TTC549 (cell line): ENCODE data around the gene PCOLCE2.
"Not testable (repeated sequence)": the region's sequence is repeated elsewhere in the genome, so short reads cannot be mapped to it uniquely, and the experiment has no call there.

Experiments
- FAIRE-seq: peaks from 2 replicates; lab custom pipeline; 2012; peaks lifted over from hg19 to GRCh38; lab: Jason Lieb, UNC

PCOLCE2 gene

DNA sequence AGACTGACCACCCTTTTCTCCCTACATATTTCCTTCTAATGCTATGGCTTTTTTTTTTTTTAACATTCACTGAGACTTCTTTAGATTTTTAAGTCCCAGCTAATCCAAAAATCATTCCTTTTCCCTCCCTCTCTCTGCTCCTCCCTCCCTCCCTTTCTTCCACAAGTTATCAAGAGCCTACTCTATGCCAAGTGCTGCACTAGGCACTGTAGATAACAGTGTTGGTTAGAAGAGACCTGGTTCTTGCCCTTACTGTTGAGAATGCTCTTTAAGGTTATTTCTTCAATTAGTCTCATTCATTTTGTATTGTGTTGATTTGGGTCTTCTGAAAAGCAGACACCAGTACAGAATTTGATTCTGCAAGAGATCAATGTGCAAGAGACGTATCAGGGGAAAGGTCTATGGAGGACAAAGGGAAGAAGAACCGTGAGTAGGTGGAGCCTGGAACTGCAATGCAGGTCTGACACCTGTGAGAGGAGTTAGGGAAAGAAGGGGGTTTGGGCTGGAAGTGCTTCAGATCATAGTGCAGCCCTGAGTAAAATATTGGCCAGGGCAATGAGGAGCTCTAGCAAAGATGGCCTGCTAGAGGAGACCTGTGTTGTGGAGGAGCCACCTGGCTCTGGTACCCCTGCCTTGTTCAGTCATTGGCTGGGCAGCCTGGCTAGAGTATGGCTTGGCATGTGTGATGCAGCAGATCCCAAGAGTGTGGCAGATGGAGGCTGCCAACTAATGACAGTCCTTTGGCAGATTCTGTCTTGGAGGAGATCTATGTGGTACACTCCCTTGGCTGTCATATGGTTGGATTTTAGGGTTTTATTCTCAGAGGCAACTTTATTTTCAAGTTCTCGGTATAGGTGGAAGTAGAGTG, 9.7 kb upstream of the PCOLCE2 start:
- no peak for FAIRE-seq

DNA sequence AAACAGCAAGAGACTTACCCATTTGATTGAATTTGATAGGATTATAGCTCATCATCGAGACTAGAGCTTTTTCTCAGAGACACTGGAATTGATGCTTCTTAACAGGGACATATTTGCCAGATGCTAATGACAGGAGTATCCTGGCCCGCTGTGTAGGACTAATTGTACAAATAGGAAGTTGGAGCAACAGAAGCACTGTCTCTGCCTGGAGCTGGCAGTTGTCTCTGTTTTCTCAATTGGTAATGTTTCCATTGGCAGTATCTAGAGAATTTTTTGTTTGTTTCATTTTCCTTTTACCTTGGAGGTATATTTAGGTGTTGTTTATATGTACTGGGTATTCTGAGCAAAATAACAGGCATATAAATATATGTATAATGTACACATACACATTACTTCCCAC, 8.9 kb upstream of the PCOLCE2 start:
- FAIRE-seq = no peak

DNA sequence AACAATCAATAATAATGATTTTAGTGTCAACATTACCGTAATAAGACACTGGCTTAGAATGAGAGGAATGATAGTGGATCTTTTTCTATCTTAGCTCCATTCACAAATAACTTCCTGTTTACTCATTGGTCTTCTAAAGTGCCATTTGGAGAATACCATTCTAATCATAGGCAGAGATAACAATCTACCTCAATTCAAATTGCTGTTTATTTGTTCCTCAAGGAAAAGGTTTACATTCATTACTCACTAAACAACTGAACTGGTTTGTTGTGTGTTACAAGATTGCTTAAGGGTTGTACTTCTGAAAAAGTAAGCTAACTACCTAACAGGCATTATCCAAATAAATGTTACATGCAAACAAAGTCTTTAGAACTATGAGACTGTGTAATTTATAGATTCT, 8.1 kb upstream of the PCOLCE2 start:
- FAIRE-seq = no peak

DNA sequence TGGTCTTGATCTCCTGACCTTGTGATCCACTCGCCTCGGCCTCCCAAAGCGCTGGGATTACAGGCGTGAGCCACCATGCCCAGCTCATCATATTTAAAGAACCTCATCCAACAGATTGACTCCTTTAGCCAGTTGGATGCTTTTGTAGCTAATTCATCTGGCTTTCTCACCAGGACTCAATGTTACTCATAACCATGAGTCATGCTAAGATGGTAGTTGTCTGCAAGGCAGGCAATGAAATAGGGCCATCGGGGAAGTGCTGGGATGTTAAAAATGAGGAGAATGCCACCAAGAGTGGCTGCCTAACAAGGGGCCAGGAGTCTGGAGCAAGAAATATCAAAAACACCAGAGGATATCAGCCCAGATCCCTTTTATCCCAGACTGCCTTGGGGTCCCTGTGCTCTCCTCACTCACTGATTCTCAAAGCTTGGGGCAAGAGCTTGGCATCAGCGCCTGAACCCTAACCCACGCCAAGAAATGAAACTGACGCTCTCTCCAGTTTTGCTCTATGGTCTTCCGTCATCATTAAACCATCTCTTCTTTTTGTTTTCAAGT, 7.4 kb upstream of the PCOLCE2 start:
- no peak for FAIRE-seq

DNA sequence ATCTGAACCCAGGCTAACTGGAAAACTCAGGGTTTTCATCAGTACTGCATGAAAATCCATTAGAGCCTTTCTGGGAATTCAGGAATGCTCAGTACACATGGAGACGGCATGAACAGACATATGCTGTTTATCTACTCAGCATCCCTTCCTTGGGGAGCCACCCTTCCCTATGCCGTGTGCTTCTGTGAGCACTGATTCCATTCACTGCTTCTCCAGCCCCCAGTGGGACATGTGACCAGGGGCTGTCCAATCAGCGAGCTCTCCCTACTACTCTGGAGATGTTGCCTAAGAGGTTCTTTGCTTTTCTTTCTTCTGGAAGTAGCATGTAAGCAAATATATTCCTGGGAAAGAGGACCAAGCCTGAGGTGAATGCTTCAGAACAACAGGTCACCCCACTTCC, 5.6 kb upstream of the PCOLCE2 start:
- FAIRE-seq = no peak

DNA sequence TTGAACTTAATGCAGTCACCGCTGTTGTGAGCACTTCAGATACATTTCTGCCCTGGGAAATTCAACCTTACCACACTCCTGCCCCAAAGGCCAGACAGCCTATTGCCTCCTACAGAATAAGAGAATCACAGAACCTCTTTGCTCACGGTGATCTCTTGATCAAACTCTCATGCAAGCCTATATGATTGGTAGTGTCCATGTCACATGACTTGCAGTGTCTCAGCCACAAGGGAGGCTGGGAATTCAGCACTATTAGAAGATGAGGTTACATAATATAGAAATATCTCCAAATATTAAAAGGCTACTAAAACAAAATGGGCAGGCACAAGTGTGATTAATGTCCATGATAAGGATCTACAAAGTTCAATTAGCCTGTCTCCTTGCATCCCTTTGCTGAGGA, 3.8 kb upstream of the PCOLCE2 start:
- FAIRE-seq = no peak

DNA sequence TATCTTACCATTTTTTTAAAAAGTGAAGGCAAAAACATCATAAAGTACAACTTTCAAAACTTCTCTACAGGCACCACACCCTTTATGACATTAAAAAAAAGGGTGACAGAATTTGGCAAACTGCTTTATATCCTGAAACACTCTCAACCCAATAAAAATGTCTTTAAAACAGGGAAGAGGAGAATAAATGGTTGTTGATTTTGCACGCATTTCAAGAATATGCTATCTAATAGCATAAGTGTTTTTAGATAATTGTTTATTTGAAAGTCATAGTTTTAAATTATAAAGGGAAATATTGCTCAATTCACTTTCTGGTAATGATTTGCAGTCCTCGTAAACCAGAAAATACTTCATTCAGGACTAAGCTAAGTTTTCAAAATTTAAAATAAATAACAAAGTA, 1.7 kb upstream of the PCOLCE2 start:
- FAIRE-seq = no peak

DNA sequence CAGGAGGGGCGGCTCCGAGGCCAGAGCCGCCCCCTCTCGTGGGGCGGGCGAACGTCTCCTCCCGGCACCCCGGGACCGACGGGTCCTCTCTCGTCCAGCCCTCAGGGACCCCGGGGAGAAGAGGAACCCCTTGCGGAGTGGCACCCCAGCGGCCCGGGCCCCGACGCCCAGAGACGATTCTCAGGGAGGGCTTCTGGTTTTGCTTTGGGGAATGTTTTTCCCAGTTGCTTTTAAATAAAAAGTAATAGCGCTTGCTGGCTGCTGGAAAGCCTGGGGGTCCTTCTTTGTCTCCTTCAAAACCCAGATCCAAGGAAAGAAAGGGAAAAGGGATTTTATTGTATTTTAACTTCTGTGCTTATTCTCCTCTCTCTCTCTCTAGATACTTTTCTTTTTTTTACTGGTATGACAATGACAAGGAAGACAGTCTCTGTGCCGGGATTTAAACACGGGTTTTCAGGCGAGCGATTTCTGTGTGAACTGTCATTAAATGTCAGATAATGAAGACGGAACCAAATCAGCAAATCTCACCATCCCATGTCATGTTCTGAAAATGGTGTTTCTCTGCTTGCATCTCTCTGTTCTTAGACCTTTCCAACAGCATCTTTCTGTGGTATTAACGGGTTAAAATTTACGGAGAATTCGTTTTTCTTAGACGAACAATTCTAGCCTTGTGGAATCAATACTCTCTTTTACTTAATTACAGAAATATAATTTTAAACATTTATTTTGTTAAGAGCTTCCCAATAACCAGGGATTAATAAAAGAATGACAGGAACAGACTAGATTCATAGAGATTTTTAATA, 530 bp upstream of the PCOLCE2 start:
- FAIRE-seq = no peak

DNA sequence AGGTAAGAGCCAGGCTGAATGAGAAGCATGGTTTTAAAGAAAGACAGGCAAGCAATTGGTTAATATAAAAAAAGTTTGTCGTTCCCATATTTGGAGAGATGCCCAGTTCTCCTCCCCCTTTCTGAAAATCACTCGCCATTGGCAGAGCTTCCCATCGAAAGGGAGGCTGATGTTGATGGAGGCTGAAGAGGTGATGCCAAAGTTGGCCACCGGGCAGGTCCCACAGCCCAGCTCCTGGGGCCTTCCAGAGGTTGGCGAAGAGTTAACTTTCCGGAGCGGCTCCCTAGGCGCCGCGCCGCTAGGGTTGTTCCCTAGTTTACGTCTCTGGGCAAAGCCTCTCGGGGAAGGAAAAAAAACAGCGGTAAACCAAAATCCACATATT, 793 bp downstream of the PCOLCE2 start:
- no peak for FAIRE-seq

DNA sequence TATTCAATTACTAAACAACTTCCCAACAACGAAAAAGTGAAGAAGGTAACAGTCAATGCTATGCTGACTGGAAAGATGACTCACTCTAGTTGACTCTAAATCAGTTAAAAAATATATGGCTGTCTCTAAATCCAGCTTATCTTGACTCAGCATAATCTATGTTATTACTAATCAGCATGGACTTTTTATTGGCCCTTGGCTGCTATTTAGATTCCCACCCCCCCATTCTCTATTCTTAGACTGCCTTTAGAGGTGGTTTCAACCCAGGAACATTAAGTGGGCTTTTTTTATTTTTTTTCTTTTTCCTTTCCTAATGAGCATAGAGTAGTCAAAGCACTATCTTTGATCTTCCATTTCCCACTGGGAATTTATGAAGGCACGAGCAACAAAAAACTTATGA, 1.9 kb downstream of the PCOLCE2 start:
- FAIRE-seq = no peak

DNA sequence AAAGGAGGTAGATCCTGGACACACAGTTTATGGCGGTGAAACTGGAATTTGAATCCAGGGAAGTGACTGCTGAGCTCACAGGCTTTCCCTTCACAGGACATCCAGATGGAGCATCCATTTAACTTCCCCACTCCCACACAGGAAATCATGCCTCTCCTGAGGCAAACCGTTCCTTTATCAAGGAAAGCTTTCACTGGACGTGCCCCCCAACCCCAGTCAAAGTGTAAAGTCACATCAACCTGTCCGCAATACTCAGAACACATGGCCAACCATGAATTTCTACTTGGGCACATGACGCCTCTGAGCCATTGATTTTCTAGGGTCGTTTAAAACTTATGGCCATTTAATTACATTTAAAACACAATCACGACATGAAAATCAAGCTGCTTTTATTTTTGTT, 2.9 kb downstream of the PCOLCE2 start:
- FAIRE-seq = no peak

DNA sequence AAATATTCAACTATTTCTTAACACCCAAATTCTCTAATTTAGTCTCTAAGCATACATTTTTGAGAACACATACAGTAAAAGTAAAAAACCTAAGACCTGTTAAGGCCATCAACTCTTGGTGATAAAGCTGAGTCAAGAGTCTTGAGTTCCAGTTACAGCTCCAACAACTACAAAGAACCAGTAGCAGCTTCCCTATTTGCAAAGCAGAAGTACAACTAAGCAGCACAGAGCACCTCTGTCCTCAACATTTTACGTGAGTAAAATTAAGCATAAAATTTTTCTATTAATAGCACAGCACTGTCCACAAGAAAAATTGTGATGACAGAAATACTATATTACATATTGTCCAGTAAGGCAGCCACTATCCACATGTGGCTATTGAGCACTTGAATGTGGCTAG, 4.4 kb downstream of the PCOLCE2 start:
- no peak for FAIRE-seq

DNA sequence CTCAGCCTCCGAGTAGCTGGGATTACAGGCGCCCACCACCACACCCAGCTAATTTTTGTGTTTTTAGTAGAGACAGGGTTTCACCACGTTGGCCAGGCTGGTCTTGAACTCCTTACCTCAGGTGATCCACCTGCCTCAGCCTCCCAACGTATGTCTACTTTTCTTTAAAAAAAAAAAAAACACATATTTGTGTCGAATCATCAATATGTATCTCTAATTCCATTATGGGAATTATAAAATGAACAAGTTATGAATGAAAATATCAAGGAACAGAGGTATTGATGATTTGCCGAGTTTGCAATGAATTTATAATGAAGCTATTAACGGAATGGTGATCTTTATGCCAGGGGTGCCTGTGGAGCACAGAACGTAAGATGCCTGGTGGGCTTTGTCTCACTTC, 5.3 kb downstream of the PCOLCE2 start:
- not testable (repeated sequence) for FAIRE-seq

DNA sequence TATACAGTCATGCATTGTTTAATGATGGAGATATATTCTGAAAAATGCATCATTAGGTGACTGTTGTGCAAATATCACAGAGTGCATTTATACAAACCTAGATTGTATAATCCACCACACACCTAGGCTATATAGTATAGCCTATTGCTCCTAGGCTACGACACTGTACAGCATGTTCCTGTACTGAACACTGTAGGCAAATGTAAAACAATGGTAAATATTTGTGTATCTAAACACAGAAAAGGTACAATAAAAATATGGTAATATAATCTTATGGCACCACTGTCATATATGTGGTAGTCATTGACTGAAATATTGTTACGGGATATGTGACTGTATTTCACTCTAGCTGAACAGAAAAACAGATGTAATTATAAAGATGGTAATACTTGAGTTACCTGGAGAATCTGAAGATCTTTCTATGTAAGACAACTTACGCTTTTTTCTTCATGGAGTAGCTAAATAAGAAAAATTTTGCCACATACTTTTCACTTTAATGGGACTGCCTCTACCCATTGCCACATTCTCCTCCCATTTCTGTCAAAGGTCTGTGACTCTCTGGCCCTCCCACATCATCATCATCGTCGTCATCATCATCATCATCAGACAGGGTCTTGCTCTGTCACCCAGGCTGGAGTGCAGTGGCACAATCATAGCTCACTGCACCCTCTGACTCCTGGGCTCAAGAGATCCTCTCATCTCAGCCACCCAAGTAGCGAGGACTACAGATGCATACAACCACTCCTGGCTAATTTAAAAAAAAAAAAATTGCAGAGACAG, 7.2 kb downstream of the PCOLCE2 start:
- no peak for FAIRE-seq

DNA sequence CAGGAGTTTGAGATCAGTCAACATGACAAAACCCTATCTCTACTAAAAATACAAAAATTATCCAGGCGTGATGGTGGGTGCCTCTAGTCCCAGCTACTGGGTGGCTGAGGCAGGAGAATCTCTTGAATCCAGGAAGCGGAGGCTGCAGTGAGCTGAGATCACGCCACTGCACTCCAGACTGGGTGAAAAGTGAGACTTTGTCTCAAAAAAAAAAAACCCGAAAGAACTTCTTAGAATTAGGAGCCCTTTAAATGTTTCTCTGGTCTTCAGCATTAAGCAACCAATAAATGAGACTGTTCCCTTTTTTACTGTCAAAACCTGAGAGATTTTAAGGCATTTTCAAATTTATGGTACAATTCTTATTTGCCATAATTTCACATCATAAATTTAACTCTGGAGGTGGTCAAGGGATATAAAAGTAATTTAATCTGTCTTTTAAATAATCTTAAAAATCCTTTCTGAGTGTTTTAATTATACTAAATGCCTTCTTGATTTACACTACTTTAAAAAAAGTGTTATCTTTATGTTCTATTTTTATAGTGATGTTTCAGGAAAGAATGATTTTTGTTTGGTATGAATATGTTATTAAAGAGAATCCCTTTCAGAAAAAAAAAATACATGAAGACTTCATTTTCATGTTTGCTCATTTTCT, 10.1 kb downstream of the PCOLCE2 start:
- FAIRE-seq = no peak

DNA sequence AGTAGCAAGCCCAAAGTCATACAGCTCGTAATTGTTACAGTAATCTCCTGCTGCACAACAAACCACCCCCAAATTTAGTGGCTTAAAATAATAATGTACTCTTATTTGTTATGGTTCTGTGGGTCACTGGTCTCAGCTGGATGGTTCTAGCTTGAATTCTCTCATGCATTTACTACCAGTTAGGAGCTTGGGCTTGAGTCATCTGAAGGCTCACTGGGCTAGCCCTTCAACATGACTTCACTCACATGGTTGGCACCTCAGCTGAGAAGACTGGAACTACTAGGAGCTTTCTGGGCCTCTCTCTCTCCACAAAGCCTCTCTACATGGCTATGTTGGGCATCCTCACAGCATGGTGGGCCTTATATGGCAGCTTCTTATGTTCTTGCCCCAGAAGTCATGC, 12.5 kb downstream of the PCOLCE2 start:
- FAIRE-seq = no peak

DNA sequence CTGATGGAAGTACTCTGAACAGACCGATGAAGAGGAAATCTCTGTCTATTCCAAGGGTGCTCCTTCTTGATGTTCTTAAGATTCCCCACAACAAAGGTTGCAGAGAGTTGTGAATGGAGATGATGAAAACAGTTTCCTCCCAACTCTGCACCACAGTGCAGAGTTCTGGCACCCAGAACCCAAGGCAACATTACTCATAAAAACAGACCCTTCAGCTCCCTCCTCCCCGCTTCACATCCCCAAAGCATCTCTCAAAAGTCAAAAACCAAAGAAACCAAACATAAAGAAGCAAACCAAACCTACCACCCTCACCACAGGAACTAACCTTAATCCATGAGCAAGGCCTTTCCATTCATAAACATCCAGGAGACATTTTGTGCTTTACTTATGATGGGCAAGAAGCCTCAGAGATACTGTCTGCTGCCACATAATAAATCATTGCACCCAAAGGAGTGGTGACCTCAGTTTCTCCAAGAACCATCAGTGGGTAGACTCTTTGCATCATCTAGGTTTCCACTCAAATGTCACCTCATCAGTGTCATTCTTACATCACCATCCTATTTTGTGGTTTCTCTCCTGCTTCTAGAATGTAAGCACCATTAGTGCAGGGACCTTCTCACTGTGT, 13.2 kb downstream of the PCOLCE2 start:
- no peak for FAIRE-seq

DNA sequence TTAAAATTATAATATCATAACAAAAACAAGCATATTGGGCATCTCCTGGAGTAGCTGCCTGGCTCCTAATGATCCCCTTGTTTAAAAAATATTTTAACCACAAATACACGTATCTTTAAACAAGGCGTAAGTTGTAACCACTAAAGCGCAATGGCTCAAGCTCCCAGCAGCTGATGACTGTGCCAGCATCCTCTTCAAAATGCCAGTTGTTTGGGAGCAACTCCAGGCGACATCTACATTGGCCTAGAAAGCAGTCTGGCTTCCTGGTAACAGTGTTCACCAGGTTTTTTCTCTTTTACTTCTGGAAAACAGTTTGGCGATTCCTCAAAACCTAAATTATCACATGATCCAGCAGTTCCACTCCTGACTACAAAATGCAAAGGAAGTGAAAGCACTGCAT, 13.8 kb downstream of the PCOLCE2 start:
- no peak for FAIRE-seq

DNA sequence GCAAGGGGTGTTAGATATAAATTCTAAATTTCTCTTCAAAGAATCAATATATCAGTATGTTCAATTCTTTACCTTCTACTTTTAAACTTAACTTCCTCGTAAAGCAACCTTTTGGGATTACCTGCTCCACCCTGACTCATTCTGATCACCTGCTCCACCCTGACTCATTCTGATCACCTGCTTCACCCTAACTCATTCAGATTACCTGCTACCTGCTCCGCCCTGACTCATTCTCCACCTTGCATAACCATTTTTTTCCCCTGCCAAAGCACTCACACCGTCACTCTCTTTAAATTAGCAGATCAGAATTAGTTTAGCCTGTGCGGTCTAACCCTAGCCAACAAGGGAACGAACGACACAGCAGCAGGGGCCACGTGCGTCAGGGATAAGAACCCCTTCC, 20.5 kb downstream of the PCOLCE2 start:
- not testable (repeated sequence) for FAIRE-seq

DNA sequence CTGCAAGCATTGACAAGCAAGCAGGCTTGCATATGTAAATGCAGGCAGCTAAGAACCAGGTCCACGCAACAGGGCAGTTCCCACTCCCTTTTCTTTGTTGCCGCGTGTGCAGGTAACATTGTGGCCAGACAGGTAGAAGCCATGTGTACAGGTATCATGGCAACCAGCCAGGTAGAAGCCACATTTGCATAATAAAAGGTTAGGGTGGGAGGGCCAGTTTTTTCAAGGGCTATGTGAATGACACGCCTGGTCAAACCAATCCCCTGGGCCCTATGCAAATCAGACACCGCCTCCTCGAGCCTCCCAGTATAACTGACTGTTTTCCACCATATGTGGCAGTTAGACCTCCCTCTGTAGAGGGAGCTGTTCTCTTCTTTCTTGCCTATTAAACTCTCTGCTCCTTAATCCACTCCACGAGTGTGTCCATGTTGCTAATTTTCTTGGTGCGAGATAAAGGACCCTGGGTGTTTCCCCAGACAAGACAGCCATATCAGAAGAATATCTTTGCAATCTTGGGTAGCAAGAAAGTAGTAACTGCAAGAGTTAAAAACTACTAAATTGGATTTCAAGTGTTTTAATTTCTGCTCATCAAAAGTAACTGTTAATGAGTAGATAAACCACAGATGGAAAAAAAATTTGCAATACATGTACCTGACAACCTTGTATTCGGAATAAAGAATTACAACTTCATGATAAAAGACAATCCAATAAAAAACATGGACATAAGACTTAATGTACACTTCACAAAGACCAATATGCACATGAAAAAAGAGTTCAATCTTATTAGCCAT, 21.8 kb downstream of the PCOLCE2 start:
- FAIRE-seq = no peak
